Measurements from ENCODE around the gene ANAPC10. TPM values are rescaled to one million over a fixed set of nuclear protein-coding genes. Genes with fewer than 3 reads are reported as not detected.

ANAPC10 gene
- total RNA-seq, 1 experiment from 2014 or later, result 44.1 TPM

DNA sequence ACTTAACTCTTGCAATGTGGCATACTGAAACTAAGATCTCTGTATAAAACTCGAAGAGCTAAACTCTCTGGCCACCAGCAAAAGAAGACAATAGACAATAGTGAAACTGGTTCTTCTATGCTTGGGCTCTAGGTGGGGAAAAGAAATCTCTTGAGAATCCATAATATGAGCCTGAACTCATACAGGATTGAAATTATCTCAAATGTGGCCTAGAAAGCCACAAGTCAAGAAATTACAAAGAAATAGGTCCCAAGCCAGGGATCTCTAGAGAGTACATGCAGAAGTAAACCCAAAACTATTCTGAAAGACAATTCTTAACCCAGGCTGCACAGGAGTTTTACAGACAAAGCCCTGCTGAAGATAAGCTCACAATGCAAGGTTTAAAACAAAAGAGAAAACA is 127.4 kb downstream of the ANAPC10 start:
- Histone ChIP-seq H3K27me3 (no peaks in the 10 kb centered on the region), H3K36me3 (no peaks in the 10 kb centered on the region), H3K4me3 (no peak overlapping the region), H3K9me3 (no peaks in the 10 kb centered on the region)
- DNase-seq, result no peak

- no peak for DNase-seq
- H3K27me3 ChIP-seq, result no peaks in the 10 kb centered on the region
- H3K36me3 ChIP-seq, result no peaks in the 10 kb centered on the region
- H3K9me3 ChIP-seq, result no peaks in the 10 kb centered on the region
- no peak overlapping the region for H3K4me3 ChIP-seq
Measured at GRCh38 chr4:144969821-144970220, 128.2 kb downstream of the ANAPC10 start.

DNA sequence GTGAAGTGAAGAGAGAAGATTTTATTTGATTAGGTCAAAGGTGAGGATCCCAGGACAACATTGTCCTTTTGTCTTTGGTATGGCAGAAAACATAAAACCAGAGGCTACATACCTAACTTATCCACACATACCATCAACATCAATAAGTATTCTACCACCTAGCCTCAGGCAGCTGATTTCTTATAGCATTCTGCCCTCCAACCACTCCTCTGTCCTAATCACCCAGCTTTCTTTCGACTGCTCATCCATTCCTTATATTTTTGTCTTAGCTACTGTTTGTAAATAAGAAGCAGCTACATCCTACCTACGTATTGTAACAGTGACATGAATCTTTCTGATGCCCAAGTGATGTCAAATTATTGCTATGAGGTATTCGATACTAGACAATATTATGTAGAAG is 129.4 kb downstream of the ANAPC10 start:
- no peaks in the 10 kb centered on the region for H3K9me3 ChIP-seq
- no peak overlapping the region for H3K4me3 ChIP-seq
- no peaks in the 10 kb centered on the region for H3K27me3 ChIP-seq
- H3K36me3 ChIP-seq, result no peaks in the 10 kb centered on the region
- DNase-seq, result no peak

DNA sequence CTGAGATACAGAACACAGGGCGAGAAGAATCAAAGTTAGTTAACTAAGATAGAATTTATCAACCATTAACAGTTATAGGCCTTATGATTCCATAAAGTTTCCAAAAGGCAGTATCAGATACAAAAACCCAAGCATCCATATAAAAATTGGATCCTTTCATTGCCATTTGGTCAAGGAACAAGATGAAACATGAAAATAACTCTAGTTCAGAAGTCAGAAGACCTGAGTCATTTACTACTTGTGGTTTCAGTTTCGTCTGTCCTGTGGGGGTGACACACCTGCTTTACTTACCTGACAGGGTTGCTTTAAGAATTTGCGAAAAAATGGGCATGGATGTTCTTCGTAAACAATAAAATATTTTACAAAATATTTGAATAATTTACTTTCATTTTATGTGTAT is 130.8 kb downstream of the ANAPC10 start:
- DNase-seq, result no peak
- H3K27me3 ChIP-seq, result no peaks in the 10 kb centered on the region
- H3K9me3 ChIP-seq, result no peaks in the 10 kb centered on the region
- no peaks in the 10 kb centered on the region for H3K36me3 ChIP-seq
- no peak overlapping the region for H3K4me3 ChIP-seq

DNA sequence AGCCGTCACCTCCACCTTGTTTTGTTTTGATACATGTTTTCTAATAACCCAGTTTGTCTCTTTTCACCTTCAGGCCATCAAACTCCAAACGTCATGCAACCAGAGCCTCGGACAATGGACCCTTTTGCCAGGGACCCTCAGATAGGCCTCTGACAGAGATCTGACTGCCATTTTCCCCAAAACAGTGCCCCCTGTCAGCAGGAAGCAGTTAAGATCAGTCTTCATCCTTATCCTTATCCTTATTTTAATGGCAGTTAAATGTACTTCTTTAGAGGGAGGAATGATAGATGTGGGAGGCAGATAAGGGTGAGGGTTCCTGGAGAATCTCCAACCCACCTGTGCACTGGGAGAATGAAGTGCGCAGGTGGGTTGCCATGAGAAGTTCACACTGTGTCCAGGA is 135.7 kb downstream of the ANAPC10 start:
- Histone ChIP-seq H3K4me3 (no peak overlapping the region), H3K27me3 (no peaks in the 10 kb centered on the region)
- DNase-seq, result no peak

DNA sequence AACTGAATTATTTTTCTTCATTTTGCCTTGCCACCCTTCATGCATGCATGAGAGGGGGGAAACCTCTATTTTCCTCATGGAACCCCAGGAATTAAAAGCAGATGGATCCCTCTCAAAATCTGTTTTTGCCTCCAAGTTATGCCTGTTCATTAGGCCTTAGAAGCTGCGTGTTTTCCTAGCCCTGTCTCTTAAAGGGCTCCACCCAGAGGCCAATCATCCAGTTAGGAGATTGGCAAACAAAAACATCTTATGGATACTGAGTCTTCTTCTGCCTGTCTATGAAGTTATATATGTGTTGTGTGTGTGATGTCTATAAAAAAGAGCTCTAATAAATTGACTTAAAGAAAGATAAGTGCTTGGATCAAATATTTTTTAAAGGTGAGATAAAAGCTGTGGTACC is 142.9 kb downstream of the ANAPC10 start:
- Histone ChIP-seq H3K4me3 (no peak overlapping the region), H3K27me3 (no peaks in the 10 kb centered on the region), H3K9me3 (no peaks in the 10 kb centered on the region), H3K36me3 (no peaks in the 10 kb centered on the region)
- no peak for DNase-seq

More for the DNA sequence above, 135.7 kb downstream of the ANAPC10 start:
- H3K9me3 ChIP-seq, result no peaks in the 10 kb centered on the region
- H3K36me3 ChIP-seq, result no peaks in the 10 kb centered on the region

GRCh38 chr4:144954230-144954629 is 143.8 kb downstream of the ANAPC10 start:
- DNase-seq, result no peak

DNA sequence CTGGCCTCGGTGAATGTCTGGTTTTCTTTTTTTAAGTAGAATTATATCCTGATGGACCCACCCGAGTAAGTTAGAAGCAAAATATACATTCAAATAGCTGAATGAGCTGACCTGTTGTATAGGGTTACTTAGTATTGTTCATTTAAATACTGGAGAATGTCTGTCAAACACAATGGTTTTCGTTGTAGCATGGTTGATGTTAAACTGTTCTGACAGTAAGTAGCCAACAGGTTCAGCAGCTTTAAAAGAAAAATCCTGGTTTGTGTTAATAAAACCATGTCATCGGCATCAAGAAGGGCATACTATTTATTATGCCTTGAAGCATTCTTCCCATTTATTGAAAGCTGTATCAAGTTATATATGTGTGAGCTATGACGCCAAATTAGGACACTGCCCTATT is 149.6 kb downstream of the ANAPC10 start:
- H3K36me3 ChIP-seq, result no peaks in the 10 kb centered on the region
- DNase-seq, result no peak
- no peak overlapping the region for H3K4me3 ChIP-seq
- H3K9me3 ChIP-seq, result no peaks in the 10 kb centered on the region
- H3K27me3 ChIP-seq, result no peaks in the 10 kb centered on the region

More at GRCh38 chr4:144954230-144954629, 143.8 kb downstream of the ANAPC10 start:
- H3K4me3 ChIP-seq, result no peak overlapping the region
- no peaks in the 10 kb centered on the region for H3K27me3 ChIP-seq
- no peaks in the 10 kb centered on the region for H3K36me3 ChIP-seq
- H3K9me3 ChIP-seq, result no peaks in the 10 kb centered on the region

- Histone ChIP-seq H3K27me3 (no peaks in the 10 kb centered on the region), H3K9me3 (no peaks in the 10 kb centered on the region), H3K4me3 (no peak overlapping the region), H3K36me3 (no peaks in the 10 kb centered on the region)
- no peak for DNase-seq
Measured at GRCh38 chr4:144948009-144948408, 150.0 kb downstream of the ANAPC10 start.

Other genes starting within 250 kb of the ANAPC10 start
- gene ABCE1, start 115 bp upstream of the ANAPC10 start, total RNA-seq (2014; rRNA removed; shearing (Covaris generic); ENCODE audit: low replicate concordance), result 84.7 and 137 TPM in 2 replicates
- 5.2 and 21.9 TPM in 2 replicates for gene OTUD4, start 82.4 kb upstream of the ANAPC10 start, total RNA-seq (2014; rRNA removed; shearing (Covaris generic); ENCODE audit: low replicate concordance)